ENCODE measurements around the gene TMEM131L.

The TMEM131L gene

GRCh38 chr4:153520801-153521329 lies 54.7 kb downstream of the TMEM131L start:
- DNase-seq = no peak
- no peaks in the 10 kb centered on the region for H3F3A ChIP-seq (ENCODE audit: insufficient read depth, low read length)

DNA sequence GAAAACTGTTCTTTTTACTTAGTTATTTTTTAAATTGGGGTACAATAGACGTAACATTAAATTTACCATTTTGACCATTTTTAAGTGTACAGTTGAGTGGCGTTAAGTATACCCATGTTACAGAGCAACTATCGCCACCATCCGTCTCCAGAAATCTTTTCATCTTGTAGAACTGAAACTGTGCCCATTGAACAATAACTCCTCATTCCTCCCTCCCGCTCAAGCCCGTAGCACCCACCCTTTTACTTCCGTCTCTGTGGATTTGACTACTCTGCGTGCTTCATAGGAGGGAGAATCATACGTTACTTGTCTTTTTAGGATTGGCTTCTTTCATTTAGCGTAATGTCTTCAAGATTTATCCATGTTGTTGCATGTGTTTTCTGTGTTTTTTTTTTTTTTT lies 55.3 kb downstream of the TMEM131L start:
- no peaks in the 10 kb centered on the region for H3K9me2 ChIP-seq (replicated peaks; ENCODE audit: insufficient read depth, low read length)
- no peaks in the 10 kb centered on the region for H4K20me1 ChIP-seq (ENCODE audit: insufficient read depth, low read length)
- H3K4me1 ChIP-seq (ENCODE audit: low read length) = no peaks in the 10 kb centered on the region
- H3F3A ChIP-seq (ENCODE audit: insufficient read depth, low read length) = no peaks in the 10 kb centered on the region
- no peak overlapping the region for H3K9ac ChIP-seq (ENCODE audit: low read length)
- no peak for TF ChIP-seq EZH2 (optimal IDR thresholded peaks at IDR 0.05; ENCODE audit: low read depth, low read length)
- TF ChIP-seq EZH2phosphoT487 (IDR thresholded peaks at IDR 0.05; ENCODE audit: low read length) = no peak
- TF ChIP-seq CTCF (IDR thresholded peaks at IDR 0.05; ENCODE audit: low read length) = no peak
- no peak overlapping the region for H3K4me2 ChIP-seq (ENCODE audit: low read depth, low read length)
- no peak for DNase-seq
- H3K9me3 ChIP-seq (replicated peaks; ENCODE audit: insufficient read depth, low read length) = no peaks in the 10 kb centered on the region
- H3K4me3 ChIP-seq (ENCODE audit: low read length) = no peak overlapping the region
- no peak overlapping the region for H2AFZ ChIP-seq (ENCODE audit: low read length)
- no peak overlapping the region for H3K27ac ChIP-seq (ENCODE audit: low read length)
- no peaks in the 10 kb centered on the region for H3K36me3 ChIP-seq (replicated peaks; ENCODE audit: insufficient read depth, low read length)
- no peaks in the 10 kb centered on the region for H3K27me3 ChIP-seq (replicated peaks; ENCODE audit: insufficient read depth, low read length)
- H3K79me2 ChIP-seq (ENCODE audit: low read length) = no peaks in the 10 kb centered on the region

More at GRCh38 chr4:153520801-153521329, 54.7 kb downstream of the TMEM131L start:
- TF ChIP-seq EZH2phosphoT487 (IDR thresholded peaks at IDR 0.05; ENCODE audit: low read length) (no peak), EZH2 (optimal IDR thresholded peaks at IDR 0.05; ENCODE audit: low read depth, low read length) (no peak), CTCF (IDR thresholded peaks at IDR 0.05; ENCODE audit: low read length) (no peak)
- Histone ChIP-seq H3K79me2 (ENCODE audit: low read length) (no peaks in the 10 kb centered on the region), H3K9ac (ENCODE audit: low read length) (no peak overlapping the region), H2AFZ (ENCODE audit: low read length) (no peak overlapping the region), H3K9me2 (replicated peaks; ENCODE audit: insufficient read depth, low read length) (no peaks in the 10 kb centered on the region), H3K9me3 (replicated peaks; ENCODE audit: insufficient read depth, low read length) (no peaks in the 10 kb centered on the region), H4K20me1 (ENCODE audit: insufficient read depth, low read length) (no peaks in the 10 kb centered on the region), H3K27ac (ENCODE audit: low read length) (no peak overlapping the region), H3K4me3 (ENCODE audit: low read length) (no peak overlapping the region), H3K4me1 (ENCODE audit: low read length) (no peaks in the 10 kb centered on the region), H3K4me2 (ENCODE audit: low read depth, low read length) (no peak overlapping the region), H3K36me3 (replicated peaks; ENCODE audit: insufficient read depth, low read length) (no peaks in the 10 kb centered on the region), H3K27me3 (replicated peaks; ENCODE audit: insufficient read depth, low read length) (no peaks in the 10 kb centered on the region)

- no peak overlapping the region for H3K27ac ChIP-seq (ENCODE audit: low read length)
- no peak overlapping the region for H3K9ac ChIP-seq (ENCODE audit: low read length)
- H3K4me3 ChIP-seq (ENCODE audit: low read length) = no peak overlapping the region
- TF ChIP-seq EZH2phosphoT487 (IDR thresholded peaks at IDR 0.05; ENCODE audit: low read length) (no peak), EZH2 (optimal IDR thresholded peaks at IDR 0.05; ENCODE audit: low read depth, low read length) (no peak), CTCF (IDR thresholded peaks at IDR 0.05; ENCODE audit: low read length) (no peak)
- H4K20me1 ChIP-seq (ENCODE audit: insufficient read depth, low read length) = no peaks in the 10 kb centered on the region
- DNase-seq = no peak
- H3K4me1 ChIP-seq (ENCODE audit: low read length) = no peaks in the 10 kb centered on the region
- no peaks in the 10 kb centered on the region for H3K9me3 ChIP-seq (replicated peaks; ENCODE audit: insufficient read depth, low read length)
- no peaks in the 10 kb centered on the region for H3K36me3 ChIP-seq (replicated peaks; ENCODE audit: insufficient read depth, low read length)
- H3K27me3 ChIP-seq (replicated peaks; ENCODE audit: insufficient read depth, low read length) = no peaks in the 10 kb centered on the region
- H2AFZ ChIP-seq (ENCODE audit: low read length) = no peak overlapping the region
- H3F3A ChIP-seq (ENCODE audit: insufficient read depth, low read length) = no peaks in the 10 kb centered on the region
- no peak overlapping the region for H3K4me2 ChIP-seq (ENCODE audit: low read depth, low read length)
- H3K9me2 ChIP-seq (replicated peaks; ENCODE audit: insufficient read depth, low read length) = no peaks in the 10 kb centered on the region
- H3K79me2 ChIP-seq (ENCODE audit: low read length) = no peaks in the 10 kb centered on the region
These were observed 56.0 kb downstream of the TMEM131L start for GRCh38 chr4:153521999-153522801.
